GM10248 (cell line): Measurements from ENCODE around the gene GABPB1.

ENCODE experiments used
- CTCF ChIA-PET: fragments of 300-600 bp; sonication (Branson Sonifier 250); formaldehyde crosslinking; extraction: SDS; loops from one replicate; lab custom pipeline; 2021; ENCODE audit warnings: antibody characterized with exemption; lab: Yijun Ruan, JAX
- POLR2A ChIA-PET: fragments of 350-650 bp; sonication (Branson Sonifier 250); formaldehyde crosslinking; extraction: SDS; loops from one replicate; lab custom pipeline; 2020; ENCODE audit warnings: antibody characterized with exemption; lab: Yijun Ruan, JAX
- DNase-seq: peaks from one replicate; pipeline ENCODE4 v3.0.0; 2012; ENCODE audit errors: extremely low spot score
- CTCF ChIP-seq: IDR thresholded peaks from 2 replicates; pipeline ENCODE4 v1.5.1; 2012; ENCODE audit warnings: mild to moderate bottlenecking, low read depth; ENCODE audit errors: extremely low read depth, missing control alignments, control extremely low read depth

The GABPB1 gene

DNA sequence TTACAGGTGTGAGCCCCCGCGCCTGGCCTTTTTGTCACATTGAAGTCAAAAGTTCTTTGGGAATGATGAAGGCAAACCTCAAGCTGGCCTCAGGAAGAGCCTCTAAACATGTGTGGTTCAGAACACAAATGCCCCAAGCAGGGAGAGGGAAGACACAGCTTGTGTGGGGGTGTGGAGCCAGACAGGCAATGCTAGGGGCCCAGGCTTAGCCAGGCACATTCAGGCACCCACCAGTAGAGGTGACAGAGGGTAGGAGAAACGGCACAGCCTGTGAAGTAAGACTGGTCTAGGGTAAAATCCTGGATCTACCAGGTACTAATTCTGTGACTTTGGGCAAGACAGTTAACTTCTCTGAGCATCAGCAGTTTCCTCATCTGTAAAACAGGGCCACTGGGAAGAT lies 93.0 kb downstream of the GABPB1 start:
- CTCF ChIA-PET: interaction anchor here (0.9 to 2.2 kb wide), 3 partner anchors 9 to 32 kb away, joined by 3 to 8 read pairs (median 3); no protein-coding TSS in a partner anchor
- TF ChIP-seq CTCF: no peak
- DNase-seq: no peak
- POLR2A ChIA-PET: interaction anchor here (0.7 kb wide), 1 partner anchor 101 kb away, joined by 7 read pairs; no protein-coding TSS in a partner anchor

GRCh38 chr15:50260969-50261496 lies 94.0 kb downstream of the GABPB1 start:
- CTCF ChIA-PET: interaction anchor here (0.8 to 2.2 kb wide), 3 partner anchors 10 to 55 kb away, joined by 3 to 8 read pairs (median 3); no protein-coding TSS in a partner anchor
- POLR2A ChIA-PET: interaction anchor here (0.6 to 1.1 kb wide), 2 partner anchors 11 to 343 kb away, joined by 3 to 10 read pairs; no protein-coding TSS in a partner anchor
- no peak for TF ChIP-seq CTCF

GRCh38 chr15:50259276-50259675 lies 95.7 kb downstream of the GABPB1 start:
- TF ChIP-seq CTCF: no peak
- ChIA-PET CTCF (interaction anchor here (1.1 to 1.3 kb wide), 2 partner anchors 47 to 57 kb away, joined by 3 read pairs; no protein-coding TSS in a partner anchor), POLR2A (no interaction called here)
- no peak for DNase-seq

More at GRCh38 chr15:50260969-50261496, 94.0 kb downstream of the GABPB1 start:
- peak; percentile 48 for DNase-seq

- ChIA-PET CTCF (interaction anchor here (1.0 kb wide), 1 partner anchor 9 kb away, joined by 3 read pairs; no protein-coding TSS in a partner anchor), POLR2A (no interaction called here)
- no peak for DNase-seq
- TF ChIP-seq CTCF: no peak
Measured at GRCh38 chr15:50257924-50258323, 97.1 kb downstream of the GABPB1 start.

DNA sequence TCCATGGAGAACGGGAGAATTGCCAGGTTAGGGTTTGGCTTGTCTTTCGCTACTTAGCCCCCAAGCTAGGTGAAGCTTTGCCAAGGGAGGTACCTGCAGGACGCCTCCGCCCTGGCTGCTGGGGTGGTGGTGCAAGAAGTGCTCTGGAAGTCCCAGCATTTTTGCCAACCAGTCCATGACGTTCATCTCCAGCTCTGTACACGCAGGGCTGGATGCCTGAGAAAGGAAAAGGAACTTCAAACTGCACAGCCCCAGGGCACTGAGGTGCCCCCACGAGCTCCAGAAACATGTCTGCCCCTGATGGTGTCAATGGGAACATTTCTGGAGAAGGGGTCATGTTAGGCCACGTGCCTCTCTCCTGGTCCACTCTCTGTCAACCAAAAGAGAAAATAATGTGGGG lies 97.7 kb downstream of the GABPB1 start:
- DNase-seq: no peak
- TF ChIP-seq CTCF: no peak
- ChIA-PET POLR2A (no interaction called here), CTCF (interaction anchor here (1.0 kb wide), 1 partner anchor 9 kb away, joined by 3 read pairs; no protein-coding TSS in a partner anchor)

DNA sequence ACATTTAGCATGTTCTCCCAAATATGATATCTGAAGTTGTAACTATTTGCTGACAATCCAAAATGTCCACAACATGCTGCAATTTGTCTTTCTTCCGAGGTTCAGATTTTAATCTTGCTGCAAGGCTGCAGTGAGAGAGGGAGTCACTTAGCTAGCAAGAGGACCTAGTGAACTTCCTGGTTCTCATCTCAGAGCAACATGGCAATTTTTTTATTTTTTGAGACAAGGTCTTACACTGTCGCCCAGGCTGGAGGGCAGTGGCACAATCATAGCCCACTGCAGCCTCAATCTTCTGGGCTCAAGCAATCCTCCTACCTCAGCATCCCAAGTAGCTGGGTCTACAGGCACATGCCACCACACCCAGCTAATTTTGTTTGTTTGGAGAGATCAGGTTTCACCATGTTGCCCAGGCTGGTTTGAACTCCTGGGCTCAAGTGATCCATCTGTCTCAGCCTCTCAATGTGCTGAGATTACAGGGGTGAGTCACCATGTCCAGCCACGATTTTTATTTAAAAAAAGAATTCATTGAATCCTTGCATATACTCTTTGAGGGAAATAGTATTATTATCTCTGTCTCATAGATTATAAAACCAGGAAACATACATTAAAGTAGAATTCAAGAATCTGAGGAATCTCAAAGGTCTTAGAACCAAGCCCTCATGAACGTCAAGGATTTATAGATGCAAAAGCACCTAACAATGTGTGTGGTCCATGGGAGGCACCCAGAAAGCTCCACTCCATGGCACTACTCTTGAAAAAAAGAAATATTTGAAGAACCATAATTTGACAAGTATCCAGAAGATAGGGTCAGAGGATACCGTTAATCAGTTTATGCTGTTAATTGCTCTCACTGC lies 98.6 kb downstream of the GABPB1 start:
- ChIA-PET POLR2A (no interaction called here), CTCF (no interaction called here)
- no peak for TF ChIP-seq CTCF
- no peak for DNase-seq
